Uterus (tissue), 4 donors: ENCODE results near the gene GRM8. TPM values are rescaled to one million over a fixed set of nuclear protein-coding genes. Genes with fewer than 3 reads are reported as not detected.

Experiments
- DNase-seq, 2 donors: peaks; one replicate each; pipeline ENCODE4 v3.0.0-alpha.2; 2019 to 2020
- H3K27ac ChIP-seq, 2 donors: fragments of 200-600 bp; sonication (generic); 1 replicate in 1 of 2; 2 replicates in 1 of 2; pipeline ENCODE4 v1.5.1; 2016 to 2018
- H3K27me3 ChIP-seq, 2 donors: fragments of 200-600 bp; sonication (generic); one replicate each; pipeline ENCODE4 v1.5.1; 2018 to 2019; ENCODE audit warnings: control low read depth in 1 of 2
- H3K36me3 ChIP-seq, 2 donors: fragments of 200-600 bp; sonication (generic); one replicate each; pipeline ENCODE4 v1.5.1; 2019; ENCODE audit warnings: control low read depth in 1 of 2
- H3K4me1 ChIP-seq, 2 donors: fragments of 200-600 bp; sonication (generic); one replicate each; pipeline ENCODE4 v1.5.1; 2018 to 2019; ENCODE audit warnings: control low read depth in 1 of 2
- H3K4me3 ChIP-seq, 2 donors: fragments of 200-600 bp; sonication (generic); 1 replicate in 1 of 2; 2 replicates in 1 of 2; pipeline ENCODE4 v1.5.1; 2018 to 2019; ENCODE audit warnings: mild to moderate bottlenecking in 1 of 2
- H3K9me3 ChIP-seq, 2 donors: fragments of 200-600 bp; sonication (generic); one replicate each; pipeline ENCODE4 v1.5.1; 2019; ENCODE audit warnings: control low read depth in 1 of 2
- CTCF ChIP-seq, 4 experiments: fragments of 200-600 bp in 2 of 4; fragments of 450-650 bp in 2 of 4; sonication (generic) in 2 of 4; IDR thresholded peaks; one replicate each; pipeline ENCODE4 v1.5.1; 2016 to 2019; ENCODE audit warnings: antibody characterized with exemption in 4 of 4, mild to moderate bottlenecking in 2 of 4, moderate library complexity in 1 of 4
- POLR2A ChIP-seq, 2 donors: fragments of 450-650 bp; IDR thresholded peaks; one replicate each; pipeline ENCODE4 v1.6.1; 2016; ENCODE audit warnings: antibody characterized with exemption in 2 of 2, mild to moderate bottlenecking in 1 of 2, moderate library complexity in 1 of 2
- intact Hi-C: fragments of 100-400 bp; cut with DNase I; formaldehyde crosslinking; loops from one replicate; pipeline ENCODE4 v1.15.1; 2023; ENCODE audit warnings: low total_unique reads
- total RNA-seq, 4 donors: library from RNA; depleted of rRNA in 3 of 4; stranded (reverse); fragments of >200 nt in 3 of 4; gene quantifications; one replicate each; pipeline versions ENCODE4 v1.1.0 to v1.2.4, GENCODE V29; 2014 to 2023
- donor health status: DM: yes; HTN: yes; CAD: no.

The GRM8 gene
- total RNA-seq, 4 donors from 2014 or later = 3.9 TPM; not detected in 3

GRCh38 chr7:127035203-127035849, 217.4 kb downstream of the GRM8 start:
- Histone ChIP-seq H3K36me3 (no peaks in the 10 kb centered on the region), H3K27ac (no peak overlapping the region)

GRCh38 chr7:127034186-127034806, 218.4 kb downstream of the GRM8 start:
- Histone ChIP-seq H3K4me3 (no peak overlapping the region), H3K36me3 (no peaks in the 10 kb centered on the region), H3K27ac (no peak overlapping the region), H3K4me1 (no peaks in the 10 kb centered on the region), H3K9me3 (no peaks in the 10 kb centered on the region), H3K27me3 (no peaks in the 10 kb centered on the region)
- TF ChIP-seq CTCF (IDR thresholded peaks at IDR 0.05) = no peak
- no peak for TF ChIP-seq POLR2A (IDR thresholded peaks at IDR 0.05)
- DNase-seq = no peak
- intact Hi-C loops = no loop called here

More at GRCh38 chr7:127035203-127035849, 217.4 kb downstream of the GRM8 start:
- no peaks in the 10 kb centered on the region for H3K27me3 ChIP-seq
- DNase-seq = no peak
- H3K9me3 ChIP-seq = no peaks in the 10 kb centered on the region
- no peaks in the 10 kb centered on the region for H3K4me1 ChIP-seq
- no peak for TF ChIP-seq CTCF (IDR thresholded peaks at IDR 0.05)
- TF ChIP-seq POLR2A (IDR thresholded peaks at IDR 0.05) = no peak
- intact Hi-C loops = no loop called here
- no peak overlapping the region for H3K4me3 ChIP-seq

GRCh38 chr7:127029823-127030222, 222.9 kb downstream of the GRM8 start:
- Histone ChIP-seq H3K27me3 (no peaks in the 10 kb centered on the region), H3K9me3 (no peaks in the 10 kb centered on the region), H3K36me3 (no peaks in the 10 kb centered on the region), H3K4me1 (no peaks in the 10 kb centered on the region), H3K27ac (no peak overlapping the region), H3K4me3 (no peak overlapping the region)
- no peak for DNase-seq
- intact Hi-C loops = no loop called here
- TF ChIP-seq POLR2A (IDR thresholded peaks at IDR 0.05) = no peak

- Histone ChIP-seq H3K9me3 (no peaks in the 10 kb centered on the region), H3K4me1 (no peaks in the 10 kb centered on the region), H3K27me3 (no peaks in the 10 kb centered on the region), H3K4me3 (no peak overlapping the region), H3K27ac (no peak overlapping the region), H3K36me3 (no peaks in the 10 kb centered on the region)
- intact Hi-C loops = no loop called here
- no peak for TF ChIP-seq POLR2A (IDR thresholded peaks at IDR 0.05)
- TF ChIP-seq CTCF (IDR thresholded peaks at IDR 0.05) = no peak
- DNase-seq = no peak
These were observed 230.9 kb downstream of the GRM8 start for GRCh38 chr7:127021857-127022256.

GRCh38 chr7:127021019-127021738, 231.6 kb downstream of the GRM8 start:
- no peaks in the 10 kb centered on the region for H3K4me1 ChIP-seq
- no peak overlapping the region for H3K4me3 ChIP-seq
- H3K9me3 ChIP-seq = no peaks in the 10 kb centered on the region
- no peaks in the 10 kb centered on the region for H3K36me3 ChIP-seq
- TF ChIP-seq POLR2A (IDR thresholded peaks at IDR 0.05) = no peak
- no peak for TF ChIP-seq CTCF (IDR thresholded peaks at IDR 0.05)
- no peak overlapping the region for H3K27ac ChIP-seq
- no peaks in the 10 kb centered on the region for H3K27me3 ChIP-seq
- DNase-seq = no peak
- intact Hi-C loops = no loop called here
